ENCODE results near the gene MLLT11.

- TF ChIP-seq POLR2A (IDR thresholded peaks at IDR 0.05; ENCODE audit: low read depth, low read length) (no peak), TAF1 (IDR thresholded peaks at IDR 0.05; ENCODE audit: borderline replicate concordance, low read depth, low read length) (no peak)
Measured at GRCh38 chr1:151012684-151013471, 47.3 kb upstream of the MLLT11 start.

All from GM12892 (cell line).